PC-9 (cell line): ENCODE data around the gene COL4A1.
"Not testable (repeated sequence)": the region's sequence is repeated elsewhere in the genome, so short reads cannot be mapped to it uniquely, and the experiment has no call there.

Experiments
- CTCF ChIP-seq: fragments of 200-600 bp; sonication (generic); conservative IDR thresholded peaks from 2 replicates; pipeline ENCODE4 v1.6.1; 2017; ENCODE audit warnings: mixed run types, antibody characterized with exemption, mild to moderate bottlenecking, moderate library complexity
- EZH2 ChIP-seq: fragments of 200-600 bp; sonication (generic); IDR thresholded peaks from 2 replicates; pipeline ENCODE4 v1.8.0; 2017; ENCODE audit warnings: antibody characterized with exemption, low read depth

- TF ChIP-seq CTCF, EZH2: not testable (repeated sequence)
These were observed 6.3 kb upstream of the COL4A1 start for GRCh38 chr13:110313261-110313660.
